Left ventricle myocardium inferior (tissue), 1 donor: Measurements from ENCODE around the gene TMPRSS5. TPM values are rescaled to one million over a fixed set of nuclear protein-coding genes. Genes with fewer than 3 reads are reported as not detected.

ENCODE experiments used
- DNase-seq: peaks from one replicate; pipeline ENCODE4 v3.0.0-alpha.2; 2020
- H3K27ac ChIP-seq: fragments of 200-600 bp; replicated peaks from 2 replicates; pipeline ENCODE4 v1.8.0; 2021
- H3K27me3 ChIP-seq: fragments of 200-600 bp; 2 replicates; pipeline ENCODE4 v1.8.0; 2021; ENCODE audit warnings: low read depth
- H3K36me3 ChIP-seq: fragments of 200-600 bp; 2 replicates; pipeline ENCODE4 v1.8.0; 2021
- H3K4me1 ChIP-seq: fragments of 200-600 bp; 2 replicates; pipeline ENCODE4 v1.8.0; 2021
- H3K4me3 ChIP-seq: fragments of 200-600 bp; 2 replicates; pipeline ENCODE4 v1.8.0; 2021; ENCODE audit warnings: mild to moderate bottlenecking, moderate library complexity
- H3K9me3 ChIP-seq: fragments of 200-600 bp; replicated peaks from 2 replicates; pipeline ENCODE4 v1.8.0; 2021
- intact Hi-C: fragments of 100-400 bp; cut with micrococcal nuclease; formaldehyde crosslinking; loops from one replicate; pipeline ENCODE4 v1.11.0; 2022
- total RNA-seq: library from RNA; stranded (reverse); fragmentation: NEBNext Ultra II Directional; extraction: Animal tissue kit (Norgen Biotek cat#: 25700); gene quantifications from one replicate; pipeline ENCODE4 v1.2.1, GENCODE V29; 2021
- TF ChIP-seq, protein P1 (sequence below): fragments of 200-600 bp; IDR thresholded peaks from 2 replicates; pipeline ENCODE4 v1.8.0; 2021; ENCODE audit warnings: antibody characterized with exemption, mild to moderate bottlenecking, borderline replicate concordance
- donor health status: DM: no; HTN: yes; CAD: no; lungs with severe emphysema.

Gene TMPRSS5
- total RNA-seq, 1 donor from 2014 or later: 0.47 TPM

DNA sequence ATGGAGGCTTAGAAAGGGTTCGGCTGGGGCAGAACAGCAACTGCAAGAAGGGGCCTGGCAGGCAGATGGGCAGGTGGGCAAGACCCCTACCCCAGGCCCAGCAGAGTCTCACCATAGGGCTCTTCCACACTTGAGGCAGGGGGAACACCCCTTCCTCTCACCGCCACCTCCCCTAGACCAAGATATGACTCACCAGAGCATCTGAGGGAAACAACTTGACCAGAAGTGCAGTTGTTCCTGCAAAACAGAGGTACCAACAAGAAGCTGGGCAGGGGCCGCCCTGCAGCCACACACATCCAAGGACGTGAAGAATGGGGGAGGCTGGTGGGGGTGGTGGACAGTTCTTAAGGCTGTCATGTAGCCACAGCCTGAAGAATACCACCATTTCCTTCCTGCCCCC is 10.9 kb downstream of the TMPRSS5 start:
- no peak for DNase-seq
- H3K27ac ChIP-seq: no peak overlapping the region
- no peaks in the 10 kb centered on the region for H3K4me1 ChIP-seq
- H3K27me3 ChIP-seq: no peaks in the 10 kb centered on the region
- no peak overlapping the region for H3K4me3 ChIP-seq
- TF ChIP-seq, protein P1, sequence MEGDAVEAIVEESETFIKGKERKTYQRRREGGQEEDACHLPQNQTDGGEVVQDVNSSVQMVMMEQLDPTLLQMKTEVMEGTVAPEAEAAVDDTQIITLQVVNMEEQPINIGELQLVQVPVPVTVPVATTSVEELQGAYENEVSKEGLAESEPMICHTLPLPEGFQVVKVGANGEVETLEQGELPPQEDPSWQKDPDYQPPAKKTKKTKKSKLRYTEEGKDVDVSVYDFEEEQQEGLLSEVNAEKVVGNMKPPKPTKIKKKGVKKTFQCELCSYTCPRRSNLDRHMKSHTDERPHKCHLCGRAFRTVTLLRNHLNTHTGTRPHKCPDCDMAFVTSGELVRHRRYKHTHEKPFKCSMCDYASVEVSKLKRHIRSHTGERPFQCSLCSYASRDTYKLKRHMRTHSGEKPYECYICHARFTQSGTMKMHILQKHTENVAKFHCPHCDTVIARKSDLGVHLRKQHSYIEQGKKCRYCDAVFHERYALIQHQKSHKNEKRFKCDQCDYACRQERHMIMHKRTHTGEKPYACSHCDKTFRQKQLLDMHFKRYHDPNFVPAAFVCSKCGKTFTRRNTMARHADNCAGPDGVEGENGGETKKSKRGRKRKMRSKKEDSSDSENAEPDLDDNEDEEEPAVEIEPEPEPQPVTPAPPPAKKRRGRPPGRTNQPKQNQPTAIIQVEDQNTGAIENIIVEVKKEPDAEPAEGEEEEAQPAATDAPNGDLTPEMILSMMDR: no peak
- intact Hi-C loops: no loop called here
- no peaks in the 10 kb centered on the region for H3K9me3 ChIP-seq
- H3K36me3 ChIP-seq: peaks cover 7% of the 10 kb centered on the region

DNA sequence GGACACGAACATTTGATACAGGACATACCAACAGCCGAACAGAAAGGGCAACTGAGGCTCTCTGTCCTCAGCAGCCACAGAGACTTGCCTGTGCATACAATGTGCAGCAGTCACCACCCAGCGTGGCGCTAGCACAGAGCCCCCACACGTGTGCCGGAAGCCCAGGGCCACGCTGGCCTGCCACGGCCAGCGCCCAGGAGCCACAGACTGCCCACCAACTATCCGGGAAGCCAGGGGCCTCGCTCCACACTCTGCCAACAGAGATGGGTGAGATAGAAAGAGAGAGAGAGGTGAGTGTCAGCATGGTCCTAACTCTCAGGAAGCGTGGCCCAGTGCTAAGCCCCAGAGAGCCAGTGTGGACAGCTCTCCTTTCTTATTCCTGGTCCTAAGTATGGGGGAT is 11.7 kb downstream of the TMPRSS5 start:
- no peak overlapping the region for H3K27ac ChIP-seq
- DNase-seq: no peak
- no peaks in the 10 kb centered on the region for H3K9me3 ChIP-seq
- H3K4me1 ChIP-seq: no peaks in the 10 kb centered on the region
- H3K27me3 ChIP-seq: no peaks in the 10 kb centered on the region
- H3K36me3 ChIP-seq: peaks cover 7% of the 10 kb centered on the region
- no peak overlapping the region for H3K4me3 ChIP-seq
- TF ChIP-seq, protein P1: no peak
- intact Hi-C loops: no loop called here

- DNase-seq: no peak
- intact Hi-C loops: no loop called here
- no peak overlapping the region for H3K4me3 ChIP-seq
- no peaks in the 10 kb centered on the region for H3K9me3 ChIP-seq
- no peaks in the 10 kb centered on the region for H3K4me1 ChIP-seq
- H3K27me3 ChIP-seq: no peaks in the 10 kb centered on the region
- TF ChIP-seq, protein P1: no peak
- no peak overlapping the region for H3K27ac ChIP-seq
- peaks cover 7% of the 10 kb centered on the region for H3K36me3 ChIP-seq
Observed at GRCh38 chr11:113693030-113693429, 13.1 kb downstream of the TMPRSS5 start.

- no peak for DNase-seq
- no peaks in the 10 kb centered on the region for H3K9me3 ChIP-seq
- intact Hi-C loops: no loop called here
- peaks cover 3% of the 10 kb centered on the region for H3K36me3 ChIP-seq
- H3K4me3 ChIP-seq: no peak overlapping the region
- no peak overlapping the region for H3K27ac ChIP-seq
- TF ChIP-seq, protein P1: peak; percentile 43
- no peaks in the 10 kb centered on the region for H3K4me1 ChIP-seq
- H3K27me3 ChIP-seq: no peaks in the 10 kb centered on the region
Observed at GRCh38 chr11:113690619-113691569, 15.2 kb downstream of the TMPRSS5 start.

GRCh38 chr11:113689768-113690618 is 16.1 kb downstream of the TMPRSS5 start:
- Histone ChIP-seq H3K27me3 (no peaks in the 10 kb centered on the region), H3K9me3 (no peaks in the 10 kb centered on the region), H3K4me3 (no peak overlapping the region), H3K4me1 (no peaks in the 10 kb centered on the region), H3K27ac (no peak overlapping the region), H3K36me3 (no peaks in the 10 kb centered on the region)
- no peak for DNase-seq
- intact Hi-C loops: no loop called here
- TF ChIP-seq, protein P1: no peak
